Measurements from ENCODE around the gene TMEM205. TPM values are rescaled to one million over a fixed set of nuclear protein-coding genes. Genes with fewer than 3 reads are reported as not detected.

Gene TMEM205
- total and polyA plus RNA-seq, 2 of the 8 experiments (the other 6 are each of a cell fraction or from before 2014, with no cell fraction given) = 73.5 to 423 TPM

DNA sequence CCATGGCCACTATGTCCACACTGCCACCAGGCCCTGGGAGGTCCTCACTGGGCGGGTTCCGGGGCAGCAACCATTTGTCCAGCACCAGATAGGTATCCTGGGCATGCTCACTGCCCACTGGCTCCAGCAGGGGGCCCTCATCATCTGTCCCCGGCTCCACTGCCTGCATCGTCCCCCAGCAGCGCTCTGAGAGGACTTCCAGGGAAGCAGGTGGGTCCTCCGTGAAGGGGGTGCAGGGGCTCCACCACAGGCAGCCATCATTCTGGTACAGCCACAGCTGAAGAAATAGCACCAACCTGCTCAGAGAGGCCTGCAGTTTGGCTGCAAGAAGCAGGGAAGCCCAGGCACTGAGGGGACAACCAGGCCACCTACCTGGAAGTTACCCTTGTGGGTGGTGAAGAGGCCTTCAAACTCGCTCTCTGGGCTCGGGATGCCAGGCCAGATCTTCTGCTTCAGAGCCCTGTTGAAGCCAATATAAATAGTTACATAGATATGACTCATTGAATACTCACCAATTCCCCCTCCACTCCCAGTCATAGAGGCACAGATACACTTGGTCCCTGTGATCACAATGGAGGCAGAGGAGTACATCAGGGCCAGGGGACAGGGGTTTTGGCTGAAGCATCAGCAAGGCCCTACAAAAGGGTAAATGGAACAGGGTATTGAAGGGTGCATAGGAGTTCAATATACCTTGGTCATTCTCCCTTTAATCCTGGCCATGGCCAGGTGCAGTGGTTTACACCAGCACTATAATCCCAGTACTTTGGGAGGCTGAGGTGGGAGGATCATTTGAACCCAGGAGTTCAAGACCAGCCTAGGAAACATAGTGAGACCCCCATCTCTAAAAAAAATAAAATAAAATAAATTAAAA, 32.5 kb upstream of the TMEM205 start:
- H2BK120ac ChIP-seq (replicated peaks; ENCODE audit: low read depth, low read length) = no peak overlapping the region
- no peak overlapping the region for H3K56ac ChIP-seq (replicated peaks; ENCODE audit: insufficient read length, low read depth, low read length)
- no peak overlapping the region for H2AFZ ChIP-seq (ENCODE audit: low read length)
- H3K23me2 ChIP-seq (ENCODE audit: low read depth, low read length) = peaks cover 27% of the 10 kb centered on the region
- no peak overlapping the region for H3K4me3 ChIP-seq (ENCODE audit: extremely low read depth in 1 of 4, insufficient read depth in 2 of 4, low read depth in 3 of 4, low read length in 4 of 4)
- H3K14ac ChIP-seq (ENCODE audit: insufficient read length) = no peak overlapping the region
- DNase-seq (ENCODE audit: low read depth in 1 of 2, low spot score in 2 of 2) (peak in 1 of 2 experiments; percentile 75), FAIRE-seq (no peak)
- H3K9me3 ChIP-seq (ENCODE audit: insufficient read depth in 2 of 2, low read depth in 1 of 2, low read length in 1 of 2) = no peaks in the 10 kb centered on the region
- H3K4me2 ChIP-seq (ENCODE audit: insufficient read depth in 1 of 2, low read depth in 2 of 2, low read length in 2 of 2) = no peak overlapping the region
- WGBS, 2 experiments (ENCODE audit: extremely low coverage in 1 of 2, insufficient coverage in 1 of 2, insufficient read length in 1 of 2, insufficient replicate concordance in 2 of 2, low coverage in 1 of 2, low lambda C conversion rate in 2 of 2, missing lambda C conversion rate in 1 of 2) = 81% methylated on average over 8 of the region's 8 CpGs; no CpG with 5 or more reads in 1 of the 2 experiments
- CTCF ChIA-PET (ENCODE audit: partially characterized antibody) = interaction anchor here (0.6 to 16.8 kb wide), 14 partner anchors 11 to 150 kb away, joined by 3 to 197 read pairs (median 5); partner anchors contain the start of genes CCDC159, ODAD3, PRKCSH and RGL3
- no peak overlapping the region for H4K8ac ChIP-seq (ENCODE audit: extremely low read depth, insufficient read depth, low read length)
- H2BK5ac ChIP-seq (ENCODE audit: low read depth, low read length) = no peak overlapping the region
- peaks cover 0 to 20% (median 13%) of the 10 kb centered on the region in 4 experiments; a peak in 6 of 7 replicates for H3K4me1 ChIP-seq (replicated peaks in 1 of 4; ENCODE audit: control insufficient read depth in 3 of 4, insufficient read depth in 4 of 4, low read length in 3 of 4)
- peak overlapping the region; percentile 40; the same call in 1 of the 2 replicates for H2BK15ac ChIP-seq (ENCODE audit: low read length)
- no peaks in the 10 kb centered on the region for H3K27me3 ChIP-seq (replicated peaks in 1 of 4; ENCODE audit: control insufficient read depth in 3 of 4, extremely low read depth in 1 of 4, insufficient read depth in 3 of 4, low read length in 3 of 4)
- no peak overlapping the region for H3K9ac ChIP-seq (replicated peaks in 1 of 4; ENCODE audit: extremely low read depth in 1 of 4, low read depth in 3 of 4, low read length in 3 of 4)
- H3K23ac ChIP-seq (ENCODE audit: insufficient read length) = no peak overlapping the region
- no peak overlapping the region for H2BK20ac ChIP-seq (ENCODE audit: low read length)
- no peak overlapping the region for H3K27ac ChIP-seq (ENCODE audit: low read depth, low read length)
- peaks cover 2 to 4% of the 10 kb centered on the region in 2 experiments for H4K20me1 ChIP-seq (replicated peaks in 1 of 2; ENCODE audit: control insufficient read depth in 1 of 2, insufficient read depth in 2 of 2, low read length in 2 of 2)
- POLR2A ChIA-PET (ENCODE audit: partially characterized antibody) = interaction anchor here (0.5 to 2.6 kb wide), 4 partner anchors 9 to 127 kb away, joined by 3 to 9 read pairs (median 4); no protein-coding TSS in a partner anchor
- H3K79me1 ChIP-seq (ENCODE audit: low read depth, low read length) = peaks cover 2% of the 10 kb centered on the region; the same call in 1 of the 2 replicates
- H2AK5ac ChIP-seq (ENCODE audit: low read depth, low read length) = no peak overlapping the region
- no peak overlapping the region for H3K18ac ChIP-seq (ENCODE audit: extremely low read depth, low read length)
- no peak overlapping the region for H2BK12ac ChIP-seq (ENCODE audit: low read depth, low read length)
- H4K5ac ChIP-seq (ENCODE audit: insufficient read length, low read depth, low read length) = no peak overlapping the region
- H3K4ac ChIP-seq (replicated peaks; ENCODE audit: insufficient read length, low read depth, low read length) = no peak overlapping the region
- H3K36me3 ChIP-seq (ENCODE audit: control insufficient read depth in 2 of 4, insufficient read depth in 4 of 4, low read length in 3 of 4) = no peaks in the 10 kb centered on the region
- H4K91ac ChIP-seq (replicated peaks; ENCODE audit: insufficient read length, low read length) = no peak overlapping the region
- H3K79me2 ChIP-seq (ENCODE audit: control insufficient read depth in 1 of 2, insufficient read depth in 2 of 2, low read length in 2 of 2) = no peaks in the 10 kb centered on the region
- no peak for TF ChIP-seq MAFK (IDR thresholded peaks at IDR 0.05; ENCODE audit: low read depth, low read length)
- no peak for TF ChIP-seq SAP30 (IDR thresholded peaks at IDR 0.05; ENCODE audit: insufficient read depth, insufficient replicate concordance, low read length)
- TF ChIP-seq JUN (IDR thresholded peaks at IDR 0.05; ENCODE audit: low read depth, low read length) = no peak
- no peak for TF ChIP-seq KDM5A (IDR thresholded peaks at IDR 0.05; ENCODE audit: low read length)
- no peak for TF ChIP-seq SRF (IDR thresholded peaks at IDR 0.05; ENCODE audit: low read depth, low read length)
- no peak for TF ChIP-seq EZH2 (IDR thresholded peaks at IDR 0.05; ENCODE audit: low read depth, low read length, severe bottlenecking)
- no peak for TF ChIP-seq SIN3A (conservative IDR thresholded peaks at IDR 0.05 in 1 of 2, IDR thresholded peaks at IDR 0.05 in 1 of 2; ENCODE audit: low read depth in 1 of 2, low read length in 2 of 2)
- no peak for TF ChIP-seq TAF1 (IDR thresholded peaks at IDR 0.05; ENCODE audit: low read depth, low read length)
- TF ChIP-seq SUZ12 (IDR thresholded peaks at IDR 0.05; ENCODE audit: low read length) = no peak
- TF ChIP-seq, protein P1, sequence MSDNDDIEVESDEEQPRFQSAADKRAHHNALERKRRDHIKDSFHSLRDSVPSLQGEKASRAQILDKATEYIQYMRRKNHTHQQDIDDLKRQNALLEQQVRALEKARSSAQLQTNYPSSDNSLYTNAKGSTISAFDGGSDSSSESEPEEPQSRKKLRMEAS (IDR thresholded peaks at IDR 0.05) = no peak
- no peak for TF ChIP-seq BCL11A (IDR thresholded peaks at IDR 0.05; ENCODE audit: low read depth in 2 of 2, low read length in 2 of 2)
